Measurements from ENCODE around the gene BMPR1A.

Gene BMPR1A

DNA sequence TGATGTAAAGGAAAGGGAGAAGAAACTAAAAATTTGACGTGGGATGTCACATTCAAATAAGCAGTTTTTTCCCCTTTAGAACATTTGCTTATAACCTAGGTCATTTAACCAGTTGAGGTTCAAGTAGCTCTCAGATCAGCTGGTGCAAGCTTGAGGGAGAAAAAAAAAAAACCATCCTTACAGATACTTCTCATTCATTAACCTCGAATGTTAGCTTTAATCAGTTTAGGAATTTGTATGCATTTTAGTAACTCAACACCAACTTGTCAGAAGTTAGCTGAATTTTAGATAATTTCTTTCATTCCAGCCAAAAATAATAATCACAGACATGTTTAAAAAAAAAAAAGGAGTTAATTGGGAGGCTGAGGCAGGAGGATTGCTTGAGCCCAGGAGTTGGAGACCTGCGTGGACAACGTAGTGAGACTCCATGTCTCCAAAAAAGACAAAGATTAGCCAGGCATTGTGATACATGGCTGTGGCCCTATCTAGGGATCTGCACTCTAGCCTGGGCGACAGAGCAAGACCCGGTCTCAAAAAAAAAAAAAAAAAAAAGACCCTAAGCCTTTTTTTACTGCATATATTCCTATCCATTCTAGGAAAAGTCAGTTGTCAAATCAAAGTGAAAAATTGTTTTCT lies 46.2 kb downstream of the BMPR1A start:
- no peak for DNase-seq (ENCODE audit: low read depth)

DNA sequence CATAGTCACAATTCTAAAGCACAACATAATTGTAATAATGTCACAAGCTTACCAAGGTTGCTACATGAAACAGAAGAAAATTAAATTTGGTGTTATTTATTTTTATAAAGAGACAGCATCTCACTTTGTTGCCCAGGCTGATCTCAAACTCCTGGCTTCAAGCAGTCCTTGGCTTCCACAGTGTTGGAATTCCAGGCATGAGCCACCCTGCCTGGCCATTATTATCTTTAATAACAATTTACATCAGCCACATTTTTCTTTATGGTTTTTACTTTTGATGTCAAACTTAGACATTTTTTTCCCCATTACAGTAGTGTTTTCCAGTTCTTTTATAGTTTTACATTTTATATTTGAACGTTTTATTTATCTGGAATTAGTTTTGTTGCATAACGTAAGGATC lies 46.7 kb downstream of the BMPR1A start:
- no peak for DNase-seq (ENCODE audit: low read depth)

GRCh38 chr10:86804805-86805204 lies 48.4 kb downstream of the BMPR1A start:
- no peak for DNase-seq (ENCODE audit: low read depth)

- no peak for DNase-seq (ENCODE audit: low read depth)
Observed at GRCh38 chr10:86813101-86813500, 56.7 kb downstream of the BMPR1A start.

GRCh38 chr10:86813982-86814381 lies 57.6 kb downstream of the BMPR1A start:
- no peak for DNase-seq (ENCODE audit: low read depth)

- no peak for DNase-seq (ENCODE audit: low read depth)
Observed at GRCh38 chr10:86815035-86815617, 58.7 kb downstream of the BMPR1A start.

DNA sequence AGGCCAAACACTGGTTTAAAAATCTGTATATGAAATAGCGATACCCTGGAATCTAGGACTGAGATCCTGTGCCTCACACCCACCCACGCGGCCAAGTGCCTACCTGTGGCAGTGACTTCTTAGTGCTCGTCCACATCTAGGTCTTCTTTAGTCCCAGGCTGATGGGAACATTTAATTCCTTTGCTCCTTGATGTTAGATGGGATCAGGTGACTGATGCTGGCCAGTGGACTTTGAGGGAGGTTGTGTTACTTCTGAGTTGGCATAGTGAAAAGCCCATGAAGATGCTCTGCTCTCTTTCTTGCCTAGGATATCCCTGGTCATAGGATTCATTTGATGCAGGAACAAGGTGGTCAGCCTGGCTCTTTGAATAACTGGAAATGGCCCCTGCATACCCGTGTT lies 59.2 kb downstream of the BMPR1A start:
- DNase-seq (ENCODE audit: low read depth), result no peak

DNA sequence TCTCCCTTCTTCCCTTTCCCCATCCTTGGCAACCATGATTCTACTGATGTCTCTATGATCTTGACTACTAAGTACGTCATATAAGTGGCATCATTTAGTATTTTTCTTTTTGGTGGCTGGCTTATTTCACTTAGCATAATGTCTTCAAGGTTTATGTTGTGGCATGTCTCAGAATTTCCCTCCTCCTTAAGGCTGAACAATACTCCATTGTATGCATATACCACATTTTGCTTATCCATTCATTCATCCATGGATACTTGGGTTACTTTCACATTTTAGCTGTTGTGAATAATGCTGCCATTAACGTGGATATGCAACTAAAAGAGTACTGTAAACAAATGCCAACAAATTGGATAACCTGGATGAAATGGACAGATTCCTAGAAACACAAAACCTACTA lies 60.8 kb downstream of the BMPR1A start:
- DNase-seq (ENCODE audit: low read depth), result no peak

DNA sequence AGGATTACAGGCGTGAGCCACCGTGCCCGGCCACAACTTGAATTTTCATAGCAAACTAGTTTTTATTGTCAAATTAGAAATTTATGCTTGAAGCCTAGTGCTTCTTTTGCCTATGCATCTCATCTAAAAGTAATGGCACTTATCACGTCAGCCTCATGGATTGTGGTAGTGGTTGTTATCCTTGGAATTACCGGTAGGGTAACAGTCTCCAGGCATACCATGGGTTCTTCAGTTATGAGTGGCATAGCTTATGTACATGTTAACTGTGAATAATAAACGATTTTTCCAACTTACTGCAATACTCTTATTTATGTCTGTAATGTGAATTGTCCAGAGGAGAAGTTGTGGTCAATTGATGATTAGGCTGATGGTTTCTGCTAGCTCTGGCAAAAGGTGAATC lies 63.1 kb downstream of the BMPR1A start:
- no peak for DNase-seq (ENCODE audit: low read depth)

GRCh38 chr10:86820509-86820908 lies 64.1 kb downstream of the BMPR1A start:
- no peak for DNase-seq (ENCODE audit: low read depth)

DNA sequence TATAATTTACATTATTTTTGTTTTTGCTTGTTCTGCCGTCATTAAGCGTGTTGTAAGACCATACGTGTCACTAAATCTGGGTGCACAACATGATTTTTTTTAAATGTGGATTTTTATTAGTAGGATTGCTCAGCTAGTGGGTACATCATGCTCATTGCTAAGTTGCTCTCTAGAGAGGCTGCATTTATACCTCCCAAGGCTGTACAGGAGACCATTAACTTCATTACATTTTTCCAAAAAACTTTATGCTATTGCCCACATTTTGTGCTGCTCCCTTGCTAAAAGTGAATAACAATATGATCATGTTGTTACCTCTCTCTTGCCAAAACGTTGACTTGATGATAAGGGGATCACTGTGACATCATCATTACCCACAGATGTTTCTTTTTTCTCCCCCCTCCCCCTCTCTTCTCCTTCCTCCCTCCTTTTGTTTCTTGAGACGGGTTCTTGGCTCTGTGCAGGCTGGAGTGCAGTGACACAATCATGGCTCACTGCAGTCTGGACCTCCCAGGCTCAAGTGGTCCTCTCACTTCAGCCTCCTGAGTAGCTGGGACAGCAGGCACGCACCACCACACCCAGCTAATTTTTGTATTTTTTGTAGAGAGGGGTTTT lies 65.1 kb downstream of the BMPR1A start:
- DNase-seq (ENCODE audit: low read depth), result no peak

DNA sequence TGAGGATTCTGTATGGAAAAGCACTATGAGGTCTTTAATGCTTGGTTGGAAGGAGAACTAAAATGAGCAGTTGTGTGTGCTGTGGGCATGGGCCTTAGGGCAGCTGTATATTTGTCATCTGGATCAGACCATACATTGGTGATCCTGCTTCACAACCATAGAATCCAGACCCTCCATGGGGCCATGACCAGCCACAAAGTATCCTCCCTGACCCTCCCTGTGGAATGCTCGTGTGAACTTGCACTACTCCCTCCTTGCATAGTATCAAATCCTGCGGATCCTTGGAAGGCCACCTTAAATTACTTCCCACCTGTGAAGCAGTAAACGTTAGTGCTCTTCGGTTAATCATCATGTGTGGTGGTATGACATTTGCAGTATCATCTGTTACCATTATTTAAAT lies 67.1 kb downstream of the BMPR1A start:
- DNase-seq (ENCODE audit: low read depth), result no peak

DNA sequence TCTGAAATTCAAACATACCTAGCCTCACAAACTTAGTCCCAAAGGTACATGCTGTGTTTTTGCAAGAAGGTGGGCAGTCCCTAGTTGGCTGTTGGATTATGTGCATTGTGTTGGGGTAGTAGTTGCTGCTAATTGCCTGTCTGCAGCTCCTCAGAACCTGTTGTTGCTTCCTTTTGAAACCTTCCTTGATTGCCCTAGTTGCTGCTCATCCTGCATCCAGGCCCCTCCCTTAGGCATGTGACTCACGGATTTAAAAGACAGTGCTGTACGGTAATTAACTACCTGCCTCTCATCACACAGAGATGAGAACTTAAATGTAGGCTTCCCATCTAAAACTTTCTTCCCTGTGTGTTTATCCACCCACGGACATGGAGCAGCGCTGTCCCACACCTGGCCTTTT lies 67.7 kb downstream of the BMPR1A start:
- no peak for DNase-seq (ENCODE audit: low read depth)

DNA sequence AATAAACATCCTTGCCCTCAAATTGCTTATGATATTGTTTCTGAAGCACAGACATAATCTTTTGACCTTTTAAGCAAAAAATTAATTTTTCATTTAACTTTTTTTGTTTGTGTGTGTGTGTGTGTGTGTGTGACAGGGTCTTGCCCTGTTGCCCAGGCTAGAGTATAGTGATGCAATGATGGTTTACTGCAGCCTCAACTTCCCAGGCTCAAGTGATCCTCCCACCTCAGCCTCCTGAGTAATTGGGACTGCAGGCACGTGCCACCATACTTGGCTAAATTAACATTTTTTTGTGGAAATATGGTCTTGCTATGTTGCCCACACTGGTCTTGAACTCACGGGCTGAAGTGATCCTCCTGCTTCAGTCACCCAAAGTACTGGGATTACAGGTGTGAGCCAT lies 68.9 kb downstream of the BMPR1A start:
- no peak for DNase-seq (ENCODE audit: low read depth)

DNA sequence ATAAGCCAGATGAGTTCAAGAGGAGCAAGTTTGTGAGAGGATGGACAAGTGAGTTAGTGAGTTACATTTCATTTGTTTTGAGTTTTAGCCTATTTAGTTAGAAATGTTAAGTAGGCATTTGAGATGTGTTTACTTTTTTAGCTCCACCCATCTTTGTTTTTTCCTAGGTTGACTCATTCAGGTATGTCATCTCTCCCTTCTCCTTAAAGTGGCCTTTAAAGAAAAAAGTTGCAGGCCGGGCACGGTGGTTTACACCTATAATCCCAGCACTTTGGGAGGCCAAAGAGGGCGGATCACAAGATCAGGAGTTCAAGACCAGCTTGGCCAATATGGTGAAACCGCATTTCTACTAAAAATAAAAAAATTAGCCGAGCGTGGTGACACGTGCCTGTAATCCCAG lies 71.2 kb downstream of the BMPR1A start:
- DNase-seq (ENCODE audit: low read depth), result no peak

GRCh38 chr10:86828145-86828544 lies 71.7 kb downstream of the BMPR1A start:
- DNase-seq (ENCODE audit: low read depth), result no peak

GRCh38 chr10:86829472-86829871 lies 73.1 kb downstream of the BMPR1A start:
- no peak for DNase-seq (ENCODE audit: low read depth)

GRCh38 chr10:86830043-86830591 lies 73.7 kb downstream of the BMPR1A start:
- no peak for DNase-seq (ENCODE audit: low read depth)

DNA sequence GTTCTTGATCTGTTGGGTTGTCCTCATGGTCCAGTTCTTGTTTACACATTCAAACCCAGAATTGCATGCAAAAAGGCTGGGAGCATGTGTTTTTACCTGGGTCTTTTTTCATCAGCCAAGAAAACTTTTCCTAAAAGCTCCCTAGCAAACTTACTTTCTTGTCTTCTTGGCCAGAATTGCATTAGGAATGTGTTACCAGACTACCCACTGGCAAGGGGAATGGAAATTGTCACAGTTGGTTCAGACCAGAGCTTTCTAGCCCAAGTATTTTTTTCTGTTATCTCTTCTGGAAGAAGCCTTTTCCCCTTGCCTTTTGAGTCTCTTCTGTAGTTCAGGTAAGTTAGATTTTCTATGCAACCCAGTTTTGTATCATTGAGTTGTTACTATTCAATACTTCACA lies 77.5 kb downstream of the BMPR1A start:
- DNase-seq (ENCODE audit: low read depth), result no peak

- DNase-seq (ENCODE audit: low read depth), result no peak
Observed at GRCh38 chr10:86836044-86836443, 79.6 kb downstream of the BMPR1A start.

GRCh38 chr10:86837663-86838062 lies 81.2 kb downstream of the BMPR1A start:
- DNase-seq (ENCODE audit: low read depth), result no peak

- DNase-seq (ENCODE audit: low read depth), result no peak
Observed at GRCh38 chr10:86840498-86840897, 84.1 kb downstream of the BMPR1A start.

GRCh38 chr10:86846088-86846487 lies 89.7 kb downstream of the BMPR1A start:
- no peak for DNase-seq (ENCODE audit: low read depth)

DNA sequence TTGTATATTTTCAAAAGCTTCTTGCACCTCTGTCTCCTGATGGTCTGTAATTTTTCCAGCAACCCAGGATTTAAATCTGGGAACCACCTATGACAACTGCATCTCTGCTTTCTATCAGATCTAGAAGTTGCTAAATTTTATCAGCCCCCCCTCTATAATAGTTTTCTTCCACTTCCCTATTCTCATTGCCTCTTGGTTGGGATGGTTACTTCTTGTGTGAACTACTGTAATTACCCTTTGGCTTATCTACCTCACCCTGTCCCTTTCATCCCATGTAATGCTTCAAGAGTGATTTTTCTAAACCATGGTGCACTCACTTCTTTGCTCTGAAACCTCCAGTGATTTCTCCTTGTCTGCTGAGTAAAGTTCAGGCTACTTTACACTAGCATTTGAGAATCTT lies 92.3 kb downstream of the BMPR1A start:
- no peak for DNase-seq (ENCODE audit: low read depth)
